IMR-90 (cell line): Measurements from ENCODE around the gene ENOX1.
"Not testable (repeated sequence)": the region's sequence is repeated elsewhere in the genome, so short reads cannot be mapped to it uniquely, and the experiment has no call there.

Experiments
- CTCF ChIP-seq: conservative IDR thresholded peaks from 2 replicates; pipeline ENCODE4 v1.5.1; 2012; ENCODE audit warnings: mild to moderate bottlenecking, low read depth, low read length, improper control_type of control experiment
- POLR2A ChIP-seq: IDR thresholded peaks from 2 replicates; pipeline ENCODE4 v1.6.1; 2012; ENCODE audit warnings: mild to moderate bottlenecking, low read depth, low read length
- RCOR1 ChIP-seq: IDR thresholded peaks from 2 replicates; pipeline ENCODE4 v1.6.1; 2012; ENCODE audit warnings: mild to moderate bottlenecking, low read length, improper control_type of control experiment; ENCODE audit not compliant: insufficient replicate concordance
- RFX5 ChIP-seq: IDR thresholded peaks from 2 replicates; pipeline ENCODE4 v1.8.0; 2012; ENCODE audit warnings: low read depth, mild to moderate bottlenecking, low read length, moderate library complexity

GRCh38 chr13:43351612-43352011 is 435.2 kb downstream of the ENOX1 start:
- TF ChIP-seq RFX5, CTCF, RCOR1, POLR2A: not testable (repeated sequence)
